NCI-H2196 treated with DMSO at 0.1 percent for 48 hours (cell line): ENCODE data around the gene PAX5.

ENCODE experiments used
- DNase-seq: peaks from one replicate; lab custom pipeline; 2025; ENCODE audit not compliant: unreplicated experiment; lab: John Stamatoyannopoulos, UW

Gene PAX5

DNA sequence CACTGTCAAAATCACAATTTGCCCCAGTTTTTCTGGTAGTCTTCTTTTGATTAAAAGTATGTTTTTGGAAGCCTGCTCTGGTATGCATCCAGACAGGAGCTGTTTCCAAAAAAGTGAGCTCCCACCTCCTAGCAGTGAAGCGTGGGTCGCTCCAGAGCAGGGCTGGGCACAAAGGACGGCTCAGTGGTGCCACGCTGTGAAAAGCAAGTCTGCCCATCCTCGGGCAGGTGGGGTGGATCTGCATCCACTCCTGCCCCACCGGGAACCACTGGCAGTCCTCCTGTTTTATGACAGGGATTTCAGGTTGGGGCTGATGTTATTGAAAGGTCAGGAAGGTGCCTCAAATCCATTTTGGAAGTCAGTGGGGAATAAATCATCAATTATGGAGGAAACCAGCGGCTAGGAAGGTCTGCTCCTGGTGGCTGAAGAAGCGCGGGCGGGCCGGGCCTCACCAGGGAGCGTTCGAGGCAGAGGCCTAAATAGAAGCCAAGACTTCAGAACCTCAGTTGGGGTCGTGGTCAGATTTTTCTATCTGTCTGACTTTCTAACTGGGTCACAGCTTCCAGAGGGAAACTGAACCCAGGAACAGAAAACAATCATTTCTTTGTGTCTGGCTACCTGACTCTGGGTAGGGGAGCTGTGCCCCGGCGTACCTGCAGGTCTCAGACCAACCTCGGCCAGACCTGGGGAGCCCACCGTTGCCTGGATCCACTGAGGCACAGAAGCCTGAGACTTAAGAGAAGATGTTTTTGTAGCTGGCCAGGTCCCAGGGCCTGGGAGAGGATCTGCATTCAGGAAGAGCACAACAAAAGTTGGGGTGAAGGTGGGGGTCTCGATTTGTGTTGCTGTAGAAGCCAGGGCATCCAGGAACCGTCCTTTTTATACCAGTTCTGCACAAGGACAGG, 168.1 kb downstream of the PAX5 start:
- no peak for DNase-seq

DNA sequence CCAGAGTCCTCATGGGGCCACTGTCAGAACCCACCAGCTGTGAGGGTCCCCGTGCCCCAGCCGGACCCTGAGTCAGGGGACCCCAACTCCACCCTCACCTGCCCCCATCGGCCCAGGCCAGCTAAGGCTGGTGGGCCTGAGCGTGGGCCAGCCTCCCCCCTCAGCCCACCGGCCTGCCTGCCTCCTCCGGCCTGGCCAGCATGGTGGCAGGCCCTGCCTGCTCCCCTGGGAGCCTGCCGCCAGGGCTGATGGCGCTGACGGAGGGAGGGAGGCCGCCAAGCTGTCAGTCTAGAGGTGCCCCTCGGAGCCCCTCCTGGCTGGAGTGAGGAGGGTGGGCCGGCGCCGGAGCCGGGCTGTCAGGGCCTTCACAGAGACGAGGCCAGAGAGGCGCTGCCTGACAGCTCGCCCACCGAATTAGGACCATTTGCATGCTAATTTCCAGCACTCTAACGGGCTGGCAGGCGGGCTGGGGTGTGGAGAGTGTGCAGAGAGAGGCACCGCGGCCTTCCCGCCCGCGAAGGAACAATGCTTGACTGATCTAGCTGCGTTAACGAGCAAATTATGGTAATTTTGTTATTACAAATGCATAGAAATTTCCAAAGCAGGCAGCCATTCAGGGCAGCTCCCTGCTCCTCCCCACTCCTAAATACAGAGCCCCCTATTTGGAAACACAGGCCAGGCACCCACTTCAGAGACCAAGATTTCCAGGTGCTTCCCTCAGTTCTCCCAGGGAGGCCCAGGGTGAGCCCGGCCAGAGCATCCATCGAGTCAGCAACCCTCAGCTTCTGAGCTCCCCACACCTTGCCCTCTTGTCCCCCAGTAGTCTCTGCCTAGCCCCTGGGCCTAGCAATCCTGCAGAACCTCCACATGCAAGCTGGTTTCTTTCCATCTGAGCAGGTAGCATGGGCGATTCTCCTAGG, 169.3 kb downstream of the PAX5 start:
- DNase-seq: no peak

DNA sequence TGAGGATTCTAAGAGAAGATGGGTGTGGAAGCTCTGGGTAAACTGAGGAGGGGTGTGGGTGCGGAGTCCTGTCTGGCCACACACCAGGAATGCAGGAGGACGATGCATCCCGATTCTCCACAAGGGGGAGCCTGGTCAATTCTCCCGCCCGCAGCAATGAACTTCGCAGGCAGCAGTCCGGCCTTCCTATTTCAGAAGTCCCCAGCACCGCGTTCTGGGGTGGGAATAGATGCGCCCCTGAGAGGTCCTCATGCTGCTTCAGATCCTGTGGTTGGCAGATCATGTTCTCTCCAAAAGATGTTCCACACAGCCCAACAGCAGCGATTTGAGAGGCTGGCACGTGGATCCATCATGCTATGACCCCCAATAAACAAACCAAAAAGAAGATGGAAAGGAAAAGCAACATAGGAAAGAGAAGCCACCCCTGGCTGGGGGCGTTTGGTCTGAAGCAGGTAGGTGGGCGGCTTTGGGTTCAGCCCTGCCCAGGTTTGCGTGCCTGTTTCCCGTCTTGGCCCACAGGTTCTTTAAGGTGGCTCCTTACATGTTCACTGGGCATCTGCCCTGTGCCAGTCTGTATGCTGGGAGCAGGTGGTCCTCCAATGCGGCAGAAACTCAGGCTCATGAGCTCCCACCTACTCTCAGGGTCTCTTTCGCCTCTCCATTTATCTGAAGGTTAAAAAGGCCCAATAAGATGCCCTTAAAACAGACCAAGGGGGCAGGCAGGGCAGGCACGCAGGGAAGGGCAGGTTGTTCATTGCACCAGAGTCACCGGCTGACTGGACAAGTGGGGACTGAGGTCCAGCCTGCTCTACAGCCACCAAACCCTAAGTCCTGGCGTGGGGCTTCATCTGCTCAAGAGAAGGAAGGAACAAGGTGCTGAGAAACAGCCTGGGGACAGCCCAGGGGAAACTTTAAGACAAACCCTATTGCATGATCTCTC, 171.6 kb downstream of the PAX5 start:
- DNase-seq: no peak

- DNase-seq: no peak
Measured at GRCh38 chr9:36861528-36862205, 172.4 kb downstream of the PAX5 start.

GRCh38 chr9:36858805-36859375, 175.2 kb downstream of the PAX5 start:
- DNase-seq: no peak

DNA sequence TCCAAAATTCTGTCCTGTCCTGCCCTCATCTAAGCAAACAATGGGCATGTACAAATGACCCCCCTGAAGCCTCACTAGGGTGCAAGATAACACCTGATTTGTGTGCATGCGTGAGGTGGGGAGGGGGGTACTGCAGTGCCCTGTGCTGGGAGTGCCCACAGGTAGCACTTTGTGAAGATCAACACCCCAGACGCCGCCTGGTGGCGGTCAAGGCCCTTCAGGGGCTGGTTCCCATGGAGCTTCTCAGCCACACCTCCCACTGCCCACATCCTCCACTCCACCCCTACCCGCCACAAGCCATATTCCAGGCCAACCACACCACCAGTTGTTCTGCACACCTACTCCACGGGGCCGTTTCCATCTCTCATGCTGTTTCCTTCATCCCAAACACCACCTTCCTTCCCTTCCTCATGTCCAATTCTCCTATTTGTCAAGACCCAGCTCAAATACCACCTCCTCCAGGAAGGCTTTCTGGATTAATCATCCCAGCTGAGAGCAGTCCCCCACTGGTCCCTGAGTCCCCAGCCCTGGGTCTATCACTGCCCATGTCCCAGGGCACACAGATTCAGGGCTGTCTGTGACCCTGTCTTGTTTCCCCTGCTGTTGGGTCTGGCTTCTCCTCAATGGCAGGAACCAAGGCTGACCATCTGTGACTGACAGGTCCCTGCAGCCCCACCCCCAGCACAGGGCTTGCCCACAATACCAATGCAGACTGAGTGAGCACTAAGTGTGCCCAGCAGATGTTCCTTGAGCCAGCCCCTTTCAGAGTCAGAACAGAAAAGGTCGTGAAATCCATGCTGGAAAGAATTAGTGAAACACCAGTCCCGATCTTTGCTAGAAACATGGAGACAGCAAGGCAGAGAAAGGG, 178.4 kb downstream of the PAX5 start:
- DNase-seq: no peak

DNA sequence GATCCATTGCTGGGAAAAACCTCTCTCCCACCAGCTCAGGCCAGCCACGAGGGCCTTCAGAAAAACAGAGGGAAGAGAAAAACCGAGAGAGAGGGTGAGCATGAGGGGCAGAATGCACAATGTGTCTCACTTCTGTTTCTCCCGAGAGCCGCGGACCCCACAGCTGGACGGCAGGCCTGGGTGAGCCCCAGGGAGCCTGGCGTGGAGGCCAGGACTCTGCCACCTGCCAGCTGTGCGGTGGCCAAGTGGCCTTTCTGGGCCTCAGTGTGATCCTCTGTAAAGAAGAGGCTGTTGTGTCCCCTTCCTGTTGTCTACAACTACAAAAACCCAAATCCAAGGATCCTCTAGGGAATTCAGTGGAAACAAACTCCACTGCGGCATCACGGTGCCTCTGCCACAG, 179.3 kb downstream of the PAX5 start:
- no peak for DNase-seq

- DNase-seq: no peak
Measured at GRCh38 chr9:36854034-36854433, 180.0 kb downstream of the PAX5 start.

DNA sequence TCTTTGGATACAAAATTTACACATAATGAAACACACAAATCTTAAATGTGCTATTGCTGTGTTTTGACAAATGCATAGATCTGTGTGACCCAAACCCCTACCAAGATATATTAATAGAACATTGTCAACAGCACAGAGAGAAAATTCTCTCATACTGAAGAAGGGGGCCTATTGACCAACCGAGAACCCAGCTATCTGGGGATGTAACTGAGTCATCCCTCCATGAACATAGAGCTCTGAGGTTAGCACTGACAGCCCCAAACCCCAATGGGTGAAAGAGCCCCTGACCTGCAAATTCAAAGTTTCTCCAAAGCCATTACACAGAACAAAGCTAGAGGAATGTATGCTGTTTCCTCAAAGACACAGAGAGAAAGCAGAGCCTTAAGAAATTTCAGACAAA, 180.8 kb downstream of the PAX5 start:
- DNase-seq: no peak

DNA sequence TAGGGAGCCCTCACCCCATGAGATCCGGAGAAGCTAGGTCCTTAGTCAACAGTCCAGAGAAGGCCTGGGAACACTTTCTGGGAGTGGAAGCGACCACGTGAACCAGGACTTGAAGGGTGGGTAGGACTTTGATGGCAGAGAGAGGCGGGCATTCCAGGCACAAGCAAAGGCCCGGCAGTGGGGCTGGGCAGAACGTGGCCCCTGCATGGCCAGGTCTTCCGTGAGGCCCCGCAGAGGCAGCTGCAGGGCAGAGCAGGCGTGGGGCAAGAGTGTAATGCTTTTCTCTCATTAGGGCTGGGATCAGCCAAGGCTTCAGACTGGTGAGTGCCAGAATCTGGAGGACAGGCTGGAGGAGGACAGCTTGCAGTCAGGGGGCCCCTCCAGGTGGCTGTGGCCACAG, 184.1 kb downstream of the PAX5 start:
- no peak for DNase-seq

- no peak for DNase-seq
Measured at GRCh38 chr9:36848946-36849345, 185.1 kb downstream of the PAX5 start.

DNA sequence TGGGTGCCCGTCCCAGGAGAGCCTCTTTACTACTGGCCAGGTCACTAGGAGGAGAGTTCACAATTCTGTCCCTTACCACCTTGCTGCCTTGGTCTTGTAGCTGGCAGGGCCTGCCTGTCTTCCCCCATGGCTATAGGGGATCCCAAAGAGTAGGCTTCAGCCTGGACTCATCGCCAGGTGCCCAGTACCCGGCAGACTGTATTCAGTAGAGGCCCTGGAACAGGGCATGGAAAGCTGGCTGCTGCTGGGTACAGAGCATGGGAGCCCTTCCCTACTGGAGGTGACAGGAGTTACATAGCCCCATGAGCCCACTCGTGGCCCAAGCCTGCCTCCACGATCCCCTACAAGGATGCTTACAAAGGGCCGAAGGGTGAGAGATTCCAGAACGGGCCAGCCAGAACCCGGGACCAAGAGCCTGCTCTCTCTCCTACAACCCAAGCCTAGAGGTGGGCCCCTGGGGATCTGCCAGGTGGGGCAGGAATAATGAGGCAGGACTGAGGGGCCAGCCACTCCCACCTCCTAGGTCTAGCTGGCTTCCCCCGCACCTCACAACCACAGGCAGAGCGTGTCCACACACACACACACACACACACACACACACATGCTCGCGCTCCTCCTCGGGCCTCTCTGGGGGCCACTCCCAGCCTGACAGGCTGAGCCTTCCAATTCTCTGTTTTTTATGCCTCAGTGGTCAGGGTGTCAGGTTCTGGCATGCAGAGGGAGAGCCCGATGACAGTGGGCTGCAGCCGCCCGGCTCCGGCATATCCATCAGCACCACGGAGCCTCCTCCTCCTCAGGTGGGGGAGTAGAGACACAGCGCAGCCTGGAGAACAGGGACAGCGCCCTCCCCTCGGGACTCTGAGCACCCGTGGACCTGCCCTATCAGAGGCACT, 186.0 kb downstream of the PAX5 start:
- DNase-seq: no peak

GRCh38 chr9:36846621-36847020, 187.4 kb downstream of the PAX5 start:
- DNase-seq: no peak

GRCh38 chr9:36845844-36846243, 188.2 kb downstream of the PAX5 start:
- no peak for DNase-seq

DNA sequence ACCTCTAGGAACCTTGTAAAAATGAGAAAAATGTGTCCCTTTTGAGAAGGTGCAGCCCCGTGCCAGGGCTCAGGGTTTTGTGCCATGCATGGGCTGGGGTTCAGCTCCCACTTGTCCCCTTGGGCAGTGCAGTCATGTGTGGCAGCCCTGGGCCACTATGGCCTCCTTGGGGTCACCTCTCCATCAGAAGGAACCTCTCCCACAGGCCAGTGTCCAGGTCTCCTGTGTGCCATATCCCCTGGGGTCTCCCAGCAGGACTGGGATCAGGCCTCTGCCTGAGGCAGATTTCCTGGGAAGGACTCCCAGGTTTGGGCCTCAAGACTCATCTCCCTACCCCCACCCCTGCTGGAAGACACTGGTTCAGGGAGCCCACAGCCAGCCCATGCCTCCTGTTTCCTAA, 189.1 kb downstream of the PAX5 start:
- no peak for DNase-seq

- no peak for DNase-seq
Measured at GRCh38 chr9:36843964-36844363, 190.1 kb downstream of the PAX5 start.

DNA sequence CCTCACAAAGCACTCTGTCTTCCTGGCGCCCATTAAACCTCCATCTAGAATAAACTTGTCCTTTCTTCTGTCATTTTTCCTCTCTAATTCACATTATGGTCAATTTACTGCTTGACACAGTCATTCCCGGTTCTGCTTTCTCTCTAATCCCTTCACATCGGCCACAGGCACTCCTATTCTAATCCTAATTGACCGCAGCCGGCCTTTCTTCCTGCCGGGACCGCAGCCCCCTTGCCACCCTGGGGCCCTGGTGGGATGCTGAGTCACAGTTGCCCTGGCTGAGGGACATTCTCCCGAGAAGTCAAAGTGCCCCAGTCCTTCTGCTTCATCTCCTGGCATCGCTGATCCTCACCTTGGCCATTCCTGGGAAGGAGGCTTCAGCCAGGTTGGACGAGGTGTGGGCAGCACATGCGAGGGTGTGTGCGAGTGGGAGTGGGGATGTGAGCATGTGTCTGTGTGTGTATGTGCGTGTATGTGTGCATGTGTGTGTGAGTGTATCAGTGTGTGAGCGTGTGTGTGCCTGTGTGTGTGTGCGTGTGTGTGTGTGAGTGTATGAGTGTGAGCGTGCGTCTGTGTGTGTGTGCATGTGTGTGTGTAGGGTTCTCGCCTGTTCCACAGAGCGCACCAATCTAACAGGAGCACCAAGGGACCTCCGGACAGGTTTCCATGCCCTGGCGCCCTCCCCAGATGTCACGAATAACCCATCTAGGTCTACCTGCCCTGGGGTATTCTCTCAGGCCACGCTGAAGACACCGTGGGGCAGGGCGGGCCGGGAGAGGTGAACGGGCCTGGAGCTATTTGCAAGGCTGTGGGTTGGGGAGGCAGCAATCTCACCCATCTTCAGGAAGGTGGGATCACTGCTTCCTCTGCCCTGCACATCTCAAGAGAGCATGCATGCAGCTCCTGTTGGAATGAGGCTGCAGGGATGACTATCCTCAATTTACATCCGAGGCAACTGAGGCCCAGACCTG, 191.2 kb downstream of the PAX5 start:
- DNase-seq: no peak
